ENCODE results near the gene SNAPC3. TPM values are rescaled to one million over a fixed set of nuclear protein-coding genes. Genes with fewer than 3 reads are reported as not detected.
"Not testable (repeated sequence)": the region's sequence is repeated elsewhere in the genome, so short reads cannot be mapped to it uniquely, and the experiment has no call there.

SNAPC3 gene
- total RNA-seq, 1 donor from 2014 or later, result 38.3 TPM

DNA sequence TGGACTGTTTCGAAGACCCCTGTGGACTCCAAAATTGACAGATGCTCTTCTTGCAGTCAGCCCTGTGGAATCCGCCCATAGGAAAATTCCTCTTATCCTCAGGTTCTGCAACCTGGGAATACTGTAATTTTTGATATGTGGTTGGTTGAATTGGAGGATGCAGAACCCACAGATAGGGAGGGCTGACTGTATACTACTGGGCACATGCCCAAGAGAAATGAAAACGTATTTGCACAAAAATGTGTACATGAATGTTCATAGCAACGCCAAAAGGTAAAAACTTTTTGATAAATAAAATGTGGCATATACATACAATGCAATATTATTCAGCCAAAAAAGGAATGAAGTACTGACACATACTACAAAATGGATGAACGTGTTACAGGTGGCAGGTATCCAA lies 1.9 kb upstream of the SNAPC3 start:
- intact Hi-C loops (cut with DNase I), result no loop called here
- ATAC-seq, result no peak
- DNase-seq (ENCODE audit: low spot score), result no peak

DNA sequence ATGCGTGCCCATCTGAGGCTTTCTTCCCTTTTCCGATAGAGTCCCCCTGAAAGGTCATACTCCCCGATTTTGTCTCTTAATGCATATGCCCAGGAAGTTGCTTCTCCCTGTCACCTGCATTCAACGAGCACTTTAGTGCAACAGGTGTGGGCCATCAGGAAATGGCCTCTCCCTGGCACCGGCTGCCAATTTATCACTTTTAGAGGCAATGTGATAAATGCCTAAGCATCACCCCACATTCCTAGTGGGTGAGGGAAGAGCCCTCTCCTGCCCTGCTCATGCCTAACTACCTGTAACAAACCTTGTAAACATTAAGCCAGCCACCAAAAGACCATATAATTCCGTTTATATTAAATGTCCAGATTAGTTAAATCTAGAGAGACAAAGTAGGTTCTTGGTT lies 1.1 kb upstream of the SNAPC3 start:
- intact Hi-C loops (cut with DNase I), result no loop called here
- DNase-seq (ENCODE audit: low spot score), result no peak
- ATAC-seq, result no peak

DNA sequence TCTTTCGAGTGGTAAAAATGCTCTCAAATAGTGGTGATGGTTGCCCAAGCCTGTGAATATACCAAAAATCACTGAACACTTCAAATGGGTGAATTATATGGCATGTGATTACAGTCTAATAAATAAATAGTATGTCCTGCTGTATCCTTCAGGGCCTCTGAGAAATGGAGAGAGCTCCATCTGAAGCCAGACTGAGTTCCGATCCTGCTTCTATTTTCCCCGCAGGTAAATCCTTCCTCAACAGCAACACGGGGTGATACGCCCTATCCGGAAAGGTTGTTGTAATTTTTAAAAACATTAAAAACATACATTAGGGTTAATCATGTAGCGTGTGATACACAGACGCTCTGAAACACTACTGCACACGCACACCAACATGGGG lies 695 bp upstream of the SNAPC3 start:
- intact Hi-C loops (cut with DNase I), result no loop called here
- DNase-seq (ENCODE audit: low spot score), result no peak
- ATAC-seq, result peak; percentile 8

GRCh38 chr9:15423231-15423985 lies 732 bp downstream of the SNAPC3 start:
- DNase-seq (ENCODE audit: low spot score) (no peak), ATAC-seq (no peak)
- intact Hi-C loops (cut with DNase I), result no loop called here

- DNase-seq (ENCODE audit: low spot score) (no peak), ATAC-seq (no peak)
- intact Hi-C loops (cut with DNase I), result no loop called here
These were observed 3.3 kb downstream of the SNAPC3 start for GRCh38 chr9:15426019-15426418.

DNA sequence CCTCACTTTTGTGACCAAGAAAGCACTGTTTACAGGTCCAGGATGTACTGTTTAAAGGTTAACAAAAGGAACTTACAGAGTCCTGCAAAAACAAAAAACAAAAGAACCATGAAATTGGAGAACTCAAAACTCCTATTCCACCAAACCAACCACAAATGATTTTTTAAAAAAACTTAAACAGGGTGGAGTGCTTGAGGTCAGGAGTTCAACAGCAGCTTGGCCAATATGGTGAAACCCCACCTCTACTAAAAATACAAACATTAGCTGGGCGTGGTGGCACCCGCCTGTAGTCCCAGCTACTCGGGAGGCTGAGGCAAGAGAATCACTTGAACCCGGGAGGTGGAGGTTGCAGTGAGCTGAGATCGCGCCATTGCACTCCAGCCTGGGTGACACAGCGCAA lies 5.0 kb downstream of the SNAPC3 start:
- intact Hi-C loops (cut with DNase I); DNase-seq (ENCODE audit: low spot score): not testable (repeated sequence)

DNA sequence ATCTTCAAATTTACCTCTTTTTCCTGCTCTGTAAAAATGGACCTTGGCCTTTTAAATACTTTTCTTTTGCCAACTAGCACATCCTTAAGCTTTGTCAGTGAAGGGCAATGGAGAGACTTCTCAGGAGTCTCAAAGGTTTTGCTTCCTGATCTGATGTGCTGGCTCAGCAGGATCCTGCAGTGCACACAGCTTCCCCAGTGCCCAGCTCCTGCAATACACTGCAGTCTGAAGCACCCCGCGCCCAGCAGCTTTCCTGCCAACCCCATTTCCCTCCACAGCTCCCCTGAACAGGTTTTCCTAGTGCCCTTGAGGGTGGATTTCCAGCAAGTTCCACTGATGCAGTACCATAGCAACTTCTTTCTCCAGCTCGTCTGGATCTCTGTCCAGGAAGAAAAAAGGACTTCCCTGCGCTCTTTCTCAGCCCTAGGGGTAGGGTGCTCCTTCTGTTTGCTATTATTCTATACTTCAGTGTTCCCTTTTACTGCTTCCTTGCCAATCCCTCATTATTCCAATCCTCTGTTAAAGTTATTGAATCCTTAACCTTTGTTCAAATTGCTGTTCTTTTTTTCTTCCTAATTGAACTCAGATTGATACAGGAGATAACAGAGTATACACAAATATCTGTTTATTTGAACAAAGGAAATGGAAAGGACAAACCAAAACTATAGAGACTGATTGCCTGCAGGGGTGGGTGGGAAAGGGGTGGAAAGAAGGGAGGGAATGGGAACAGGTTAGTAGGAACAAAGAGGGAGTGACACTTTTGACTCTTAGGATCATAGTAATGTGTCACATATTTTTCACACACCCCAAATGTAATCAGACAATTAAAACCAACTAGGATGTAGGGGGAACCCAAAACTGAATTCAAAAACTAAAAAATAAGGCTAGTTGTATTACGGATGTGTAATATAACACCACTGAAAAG lies 8.5 kb downstream of the SNAPC3 start:
- ATAC-seq, result peak; percentile 61
- DNase-seq (ENCODE audit: low spot score), result no peak
- intact Hi-C loops (cut with DNase I), result no loop called here

More for the DNA sequence above, 5.0 kb downstream of the SNAPC3 start:
- not testable (repeated sequence) for ATAC-seq

DNA sequence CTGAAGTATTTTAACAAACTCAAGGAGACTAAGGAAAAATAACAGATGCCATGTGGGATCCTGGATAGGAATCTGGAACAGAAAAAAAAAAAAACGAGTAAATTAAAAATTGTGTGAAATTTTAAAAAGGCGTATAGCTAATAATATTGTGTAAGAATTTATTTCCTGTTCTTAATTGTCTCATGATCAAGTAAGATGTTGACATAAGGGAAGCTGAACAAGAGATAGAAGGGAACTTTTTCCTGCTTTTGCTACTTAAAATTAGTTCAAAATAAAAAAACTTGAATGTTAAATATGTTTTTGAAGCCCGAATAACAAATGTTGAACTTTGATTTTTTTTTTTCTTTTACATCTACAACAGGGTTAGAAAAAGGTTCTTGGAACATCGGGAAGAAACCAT lies 10.5 kb downstream of the SNAPC3 start:
- DNase-seq (ENCODE audit: low spot score), result no peak
- intact Hi-C loops (cut with DNase I), result no loop called here
- no peak for ATAC-seq

- no peak for ATAC-seq
- intact Hi-C loops (cut with DNase I), result no loop called here
- no peak for DNase-seq (ENCODE audit: low spot score)
These were observed 11.0 kb downstream of the SNAPC3 start for GRCh38 chr9:15433661-15434060.

- intact Hi-C loops (cut with DNase I), result no loop called here
- DNase-seq (ENCODE audit: low spot score) (no peak), ATAC-seq (no peak)
These were observed 16.2 kb downstream of the SNAPC3 start for GRCh38 chr9:15438891-15439290.

DNA sequence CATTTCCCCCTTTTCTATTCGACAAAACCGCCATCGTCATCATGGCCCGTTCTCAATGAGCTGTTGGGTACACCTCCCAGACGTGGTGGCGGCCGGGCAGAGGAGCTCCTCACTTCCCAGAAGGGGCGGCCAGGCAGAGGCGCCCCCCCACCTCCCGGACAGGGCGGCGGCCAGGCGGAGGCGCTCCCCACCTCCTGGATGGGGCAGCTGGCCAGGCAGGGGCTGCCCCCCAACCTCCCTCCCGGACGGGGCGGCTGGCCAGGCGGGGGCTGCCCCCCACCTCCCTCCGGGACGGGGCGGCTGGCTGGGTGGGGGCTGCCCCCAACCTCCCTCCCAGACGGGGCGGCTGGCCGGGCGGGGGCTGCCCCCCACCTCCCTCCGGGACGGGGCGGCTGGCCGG lies 19.2 kb downstream of the SNAPC3 start:
- DNase-seq (ENCODE audit: low spot score); ATAC-seq; intact Hi-C loops (cut with DNase I): not testable (repeated sequence)

DNA sequence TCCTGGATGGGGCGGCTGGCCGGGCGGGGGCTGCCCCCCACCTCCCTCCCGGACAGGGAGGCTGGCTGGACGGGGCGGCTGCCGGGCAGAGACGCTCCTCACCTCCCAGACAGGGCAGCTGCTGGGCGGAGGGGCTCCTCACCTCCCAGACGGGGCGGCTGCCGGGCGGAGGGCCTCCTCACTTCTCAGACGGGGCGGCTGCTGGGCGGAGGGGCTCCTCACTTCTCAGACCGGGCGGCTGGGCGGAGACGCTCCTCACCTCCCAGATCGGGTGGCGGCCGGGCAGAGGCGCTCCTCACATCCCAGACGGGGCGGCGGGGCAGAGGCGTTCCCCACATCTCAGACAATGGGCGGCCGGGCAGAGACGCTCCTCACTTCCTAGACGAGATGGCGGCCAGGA lies 19.6 kb downstream of the SNAPC3 start:
- ATAC-seq; intact Hi-C loops (cut with DNase I); DNase-seq (ENCODE audit: low spot score): not testable (repeated sequence)

- DNase-seq (ENCODE audit: low spot score) (no peak), ATAC-seq (no peak)
- intact Hi-C loops (cut with DNase I), result no loop called here
These were observed 21.5 kb downstream of the SNAPC3 start for GRCh38 chr9:15444141-15444540.

DNA sequence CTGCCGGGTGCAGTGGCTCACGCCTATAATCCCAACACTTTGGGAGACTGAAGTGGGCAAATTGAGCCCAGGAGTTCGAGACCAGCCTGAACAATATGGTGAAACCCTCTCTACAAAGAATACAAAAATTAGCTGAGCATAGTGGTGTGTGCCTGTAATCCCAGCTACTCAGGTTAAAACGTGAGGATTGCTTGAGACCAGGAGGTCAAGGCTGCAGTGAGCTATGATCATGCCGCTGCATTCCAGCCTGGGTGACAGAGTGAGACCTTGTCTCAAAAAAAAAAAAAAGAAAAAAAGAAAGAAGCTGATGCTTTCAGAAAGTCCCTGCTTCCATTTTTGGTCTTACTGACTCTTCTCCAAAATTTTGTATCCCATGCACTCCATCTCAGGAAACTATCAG lies 31.3 kb downstream of the SNAPC3 start:
- intact Hi-C loops (cut with DNase I), result no loop called here
- ATAC-seq (no peak), DNase-seq (ENCODE audit: low spot score) (no peak)

DNA sequence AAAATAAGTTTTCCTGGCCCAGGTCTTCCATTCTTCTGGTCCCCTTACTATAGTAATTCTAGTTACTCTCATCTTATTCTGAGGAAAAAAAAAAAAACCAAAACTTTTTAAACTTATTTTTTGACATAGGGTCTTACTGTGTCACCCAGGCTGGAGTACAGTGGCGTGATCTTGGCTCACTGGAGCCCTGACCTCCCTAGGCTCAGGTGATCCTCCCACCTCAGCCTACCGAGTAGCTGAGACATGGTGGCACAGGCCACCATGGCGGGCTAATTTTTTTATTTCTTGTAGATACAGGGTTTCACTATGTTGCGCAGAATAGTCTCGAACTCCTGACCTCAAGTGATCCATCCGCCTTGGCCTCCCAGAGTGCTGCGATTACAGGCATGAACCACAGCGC lies 38.4 kb downstream of the SNAPC3 start:
- no peak for DNase-seq (ENCODE audit: low spot score)
- no peak for ATAC-seq
- intact Hi-C loops (cut with DNase I), result no loop called here

- ATAC-seq, result no peak
- intact Hi-C loops (cut with DNase I), result no loop called here
- DNase-seq (ENCODE audit: low spot score), result no peak
These were observed 38.9 kb downstream of the SNAPC3 start for GRCh38 chr9:15461601-15462000.

DNA sequence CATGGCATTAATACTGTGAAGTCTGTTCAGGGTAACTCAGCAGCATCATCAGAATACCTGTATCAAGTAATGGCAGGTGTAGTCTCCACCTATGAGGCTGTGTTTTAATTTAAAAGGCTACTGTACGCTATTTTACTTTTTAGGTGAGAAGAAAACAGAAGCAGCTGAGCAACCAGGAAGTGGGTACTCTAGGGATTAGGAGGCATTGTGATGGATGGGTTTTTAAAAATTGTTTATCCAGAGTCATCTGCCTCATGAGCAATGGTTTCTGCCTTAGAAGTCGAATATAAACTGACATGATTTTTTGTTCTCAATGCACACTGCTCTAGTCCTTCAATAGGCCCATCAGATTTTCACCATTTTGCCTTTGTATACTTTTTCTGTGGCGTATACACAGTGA lies 45.5 kb downstream of the SNAPC3 start:
- no peak for ATAC-seq
- DNase-seq (ENCODE audit: low spot score), result no peak
- intact Hi-C loops (cut with DNase I), result no loop called here

DNA sequence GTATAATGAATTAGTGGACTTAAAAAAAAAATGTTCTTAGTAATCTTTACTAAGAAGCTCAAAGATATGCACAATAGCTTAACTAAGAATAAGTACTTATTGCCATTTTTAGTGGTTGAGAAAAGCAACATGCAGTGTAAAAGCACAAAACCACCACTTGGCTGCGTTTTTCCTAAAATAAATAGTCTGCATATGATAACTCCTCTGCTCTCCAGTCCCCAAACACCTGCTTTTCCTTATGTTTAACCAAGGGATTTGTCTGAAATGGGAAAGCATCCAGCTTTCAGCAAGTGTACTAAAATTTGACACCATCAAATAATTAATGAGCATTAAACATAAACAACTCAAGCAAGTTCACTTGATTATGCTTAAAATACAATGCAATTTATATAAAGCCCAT lies 46.7 kb downstream of the SNAPC3 start:
- ATAC-seq, result no peak
- DNase-seq (ENCODE audit: low spot score), result no peak
- intact Hi-C loops (cut with DNase I), result no loop called here

- no peak for DNase-seq (ENCODE audit: low spot score)
- no peak for ATAC-seq
- intact Hi-C loops (cut with DNase I), result no loop called here
These were observed 47.2 kb downstream of the SNAPC3 start for GRCh38 chr9:15469862-15470261.

GRCh38 chr9:15475923-15476536 lies 53.4 kb downstream of the SNAPC3 start:
- ATAC-seq (no peak), DNase-seq (ENCODE audit: low spot score) (no peak)
- intact Hi-C loops (cut with DNase I), result no loop called here

All from sciatic nerve (tissue), 2 donors.